ENCODE measurements around the gene SPC25. TPM values are rescaled to one million over a fixed set of nuclear protein-coding genes. Genes with fewer than 3 reads are reported as not detected.

Gene SPC25
- total and polyA plus RNA-seq, 2 of the 13 experiments (the other 11 are each of a cell fraction or from before 2014, with no cell fraction given): 11.3 to 26.5 TPM

DNA sequence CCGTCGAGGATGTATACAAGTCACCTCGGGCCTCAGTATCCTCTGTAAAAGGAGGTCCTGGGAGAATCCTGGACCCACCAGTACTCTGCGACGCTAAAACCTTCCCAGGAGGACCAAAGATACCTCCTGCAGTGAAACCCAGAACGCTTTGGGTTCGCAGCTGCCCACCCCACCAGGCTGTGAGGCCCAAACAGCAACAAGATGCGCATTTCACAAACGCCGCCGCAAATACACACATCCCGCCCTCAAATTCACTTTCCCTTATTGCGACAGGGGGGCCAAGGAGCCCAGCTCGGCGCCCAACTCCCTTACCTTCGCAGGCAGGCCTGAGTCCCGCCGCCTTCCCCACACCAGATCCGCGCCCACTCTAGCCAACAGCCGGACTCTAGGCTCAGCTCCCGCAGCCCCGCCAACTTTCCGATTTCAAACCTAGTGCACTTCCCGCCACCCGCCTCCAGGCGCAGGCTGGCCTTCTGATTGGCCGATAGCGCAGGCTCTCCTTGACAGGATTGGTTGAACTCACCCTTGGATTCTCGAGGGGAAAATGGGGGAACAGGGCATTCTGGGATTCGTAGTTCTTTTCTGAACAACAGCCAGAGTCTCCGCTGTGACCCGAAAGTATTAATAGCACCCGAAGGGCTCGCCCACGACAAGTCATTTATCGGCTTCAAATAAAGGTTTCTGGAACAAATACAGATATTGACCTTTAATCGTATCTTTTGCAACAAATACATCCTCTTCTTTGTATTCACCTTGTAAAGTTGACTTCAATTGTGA is at the start of gene SPC25 (continued):
- TF ChIP-seq, protein P1, sequence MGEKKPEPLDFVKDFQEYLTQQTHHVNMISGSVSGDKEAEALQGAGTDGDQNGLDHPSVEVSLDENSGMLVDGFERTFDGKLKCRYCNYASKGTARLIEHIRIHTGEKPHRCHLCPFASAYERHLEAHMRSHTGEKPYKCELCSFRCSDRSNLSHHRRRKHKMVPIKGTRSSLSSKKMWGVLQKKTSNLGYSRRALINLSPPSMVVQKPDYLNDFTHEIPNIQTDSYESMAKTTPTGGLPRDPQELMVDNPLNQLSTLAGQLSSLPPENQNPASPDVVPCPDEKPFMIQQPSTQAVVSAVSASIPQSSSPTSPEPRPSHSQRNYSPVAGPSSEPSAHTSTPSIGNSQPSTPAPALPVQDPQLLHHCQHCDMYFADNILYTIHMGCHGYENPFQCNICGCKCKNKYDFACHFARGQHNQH (CRISPR knock-in tag; IDR thresholded peaks at IDR 0.05): peak; percentile 33; the same call in 1 of the 2 replicates
- no peak for TF ChIP-seq HHEX (CRISPR knock-in tag; IDR thresholded peaks at IDR 0.05)
- TF ChIP-seq YY1 (IDR thresholded peaks at IDR 0.05; ENCODE audit: insufficient read depth, insufficient replicate concordance, low read depth, low read length): peak; percentile 93
- TF ChIP-seq ATF1 (CRISPR knock-in tag; IDR thresholded peaks at IDR 0.05): peak; percentile 86
- no peak for TF ChIP-seq ZNF382 (CRISPR knock-in tag; IDR thresholded peaks at IDR 0.05; ENCODE audit: borderline replicate concordance)
- peak; percentile 81 for TF ChIP-seq HOXA3 (CRISPR knock-in tag; IDR thresholded peaks at IDR 0.05)
- peak; percentile 63; the same call in 1 of the 2 replicates for TF ChIP-seq FOXK1 (CRISPR knock-in tag; IDR thresholded peaks at IDR 0.05; ENCODE audit: borderline replicate concordance, low read depth)
- TF ChIP-seq ZNF761 (CRISPR knock-in tag; conservative IDR thresholded peaks at IDR 0.05): no peak
- TF ChIP-seq, protein P2, sequence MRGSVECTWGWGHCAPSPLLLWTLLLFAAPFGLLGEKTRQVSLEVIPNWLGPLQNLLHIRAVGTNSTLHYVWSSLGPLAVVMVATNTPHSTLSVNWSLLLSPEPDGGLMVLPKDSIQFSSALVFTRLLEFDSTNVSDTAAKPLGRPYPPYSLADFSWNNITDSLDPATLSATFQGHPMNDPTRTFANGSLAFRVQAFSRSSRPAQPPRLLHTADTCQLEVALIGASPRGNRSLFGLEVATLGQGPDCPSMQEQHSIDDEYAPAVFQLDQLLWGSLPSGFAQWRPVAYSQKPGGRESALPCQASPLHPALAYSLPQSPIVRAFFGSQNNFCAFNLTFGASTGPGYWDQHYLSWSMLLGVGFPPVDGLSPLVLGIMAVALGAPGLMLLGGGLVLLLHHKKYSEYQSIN (CRISPR knock-in tag; IDR thresholded peaks at IDR 0.05; ENCODE audit: borderline replicate concordance): no peak
- no peak for TF ChIP-seq JUN (CRISPR knock-in tag; IDR thresholded peaks at IDR 0.05)
- TF ChIP-seq HDAC2 (CRISPR knock-in tag; IDR thresholded peaks at IDR 0.05): peak; percentile 70; the same call in 1 of the 2 replicates
- TF ChIP-seq NFKB2 (CRISPR knock-in tag; IDR thresholded peaks at IDR 0.05; ENCODE audit: borderline replicate concordance): peak; percentile 78; the same call in 1 of the 2 replicates
- TF ChIP-seq, protein P3, sequence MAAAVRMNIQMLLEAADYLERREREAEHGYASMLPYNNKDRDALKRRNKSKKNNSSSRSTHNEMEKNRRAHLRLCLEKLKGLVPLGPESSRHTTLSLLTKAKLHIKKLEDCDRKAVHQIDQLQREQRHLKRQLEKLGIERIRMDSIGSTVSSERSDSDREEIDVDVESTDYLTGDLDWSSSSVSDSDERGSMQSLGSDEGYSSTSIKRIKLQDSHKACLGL (CRISPR knock-in tag; IDR thresholded peaks at IDR 0.05): peak; percentile 36; the same call in 1 of the 2 replicates
- peak; percentile 98 for TF ChIP-seq ZNF619 (CRISPR knock-in tag; IDR thresholded peaks at IDR 0.05)
- TF ChIP-seq, protein P4, sequence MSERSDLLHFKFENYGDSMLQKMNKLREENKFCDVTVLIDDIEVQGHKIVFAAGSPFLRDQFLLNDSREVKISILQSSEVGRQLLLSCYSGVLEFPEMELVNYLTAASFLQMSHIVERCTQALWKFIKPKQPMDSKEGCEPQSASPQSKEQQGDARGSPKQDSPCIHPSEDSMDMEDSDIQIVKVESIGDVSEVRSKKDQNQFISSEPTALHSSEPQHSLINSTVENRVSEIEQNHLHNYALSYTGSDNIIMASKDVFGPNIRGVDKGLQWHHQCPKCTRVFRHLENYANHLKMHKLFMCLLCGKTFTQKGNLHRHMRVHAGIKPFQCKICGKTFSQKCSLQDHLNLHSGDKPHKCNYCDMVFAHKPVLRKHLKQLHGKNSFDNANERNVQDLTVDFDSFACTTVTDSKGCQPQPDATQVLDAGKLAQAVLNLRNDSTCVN (CRISPR knock-in tag; IDR thresholded peaks at IDR 0.05; ENCODE audit: borderline replicate concordance): no peak
- TF ChIP-seq ZBTB42 (CRISPR knock-in tag; IDR thresholded peaks at IDR 0.05): no peak

Measured in HepG2 (cell line).